ENCODE data around the gene EZR. TPM values are rescaled to one million over a fixed set of nuclear protein-coding genes. Genes with fewer than 3 reads are reported as not detected.
A peak's percentile ranks its signal among the peaks of the same experiment; 100 is the strongest.

Gene EZR
- total and polyA plus RNA-seq, 9 of the 15 experiments (the other 6 are each of a cell fraction or from before 2014, with no cell fraction given), result 36.5 to 162 (median 104) TPM

DNA sequence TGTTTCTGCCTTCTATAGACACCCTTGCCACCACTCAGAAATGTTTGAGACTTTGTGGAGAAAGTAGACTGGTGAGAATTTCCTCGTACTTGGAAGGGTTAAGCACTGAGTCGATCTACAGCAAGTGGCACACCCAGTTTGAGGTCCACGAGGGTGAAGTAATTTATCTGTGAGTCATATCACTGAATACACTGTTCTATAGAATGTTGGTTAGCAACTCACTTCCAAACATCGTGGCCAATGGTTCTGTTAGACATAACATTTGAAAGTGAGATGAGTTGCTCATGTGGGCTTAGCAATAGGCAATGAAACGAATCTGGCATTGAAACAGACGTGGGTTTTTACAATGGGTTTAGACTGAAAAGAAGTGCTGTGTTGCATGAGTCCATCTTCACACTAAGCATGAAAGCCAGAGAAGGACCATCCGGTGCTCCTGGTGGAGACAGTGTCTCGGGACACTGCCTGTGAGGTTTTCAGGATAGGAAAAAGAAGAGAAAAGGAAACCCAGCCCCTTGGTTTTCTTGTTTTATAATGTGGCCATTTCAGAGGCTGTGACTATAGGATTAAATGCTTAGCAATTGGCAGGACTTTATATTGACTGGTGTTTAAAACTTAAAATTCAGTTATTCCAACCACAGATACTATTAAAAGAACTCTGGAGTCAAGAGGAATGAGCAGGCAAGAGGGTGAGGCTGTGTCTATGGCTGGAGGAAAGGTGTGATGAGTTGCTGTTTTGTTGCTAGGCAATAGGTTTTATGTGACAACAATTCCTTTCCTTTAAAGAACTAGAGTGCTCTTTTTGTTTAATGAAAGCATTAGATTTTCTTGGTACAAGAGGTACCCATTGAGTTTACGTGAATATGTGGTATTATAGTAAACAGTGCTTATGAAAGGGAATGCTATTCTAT, 31.0 kb upstream of the EZR start (continued):
- TF ChIP-seq ZBTB2 (IDR thresholded peaks at IDR 0.05) (peak; percentile 62; the same call in 1 of the 2 replicates), HCFC1 (IDR thresholded peaks at IDR 0.05; ENCODE audit: low read depth, low read length) (no peak), E4F1 (CRISPR knock-in tag; IDR thresholded peaks at IDR 0.05; ENCODE audit: borderline replicate concordance) (no peak), ZNF589 (CRISPR knock-in tag; IDR thresholded peaks at IDR 0.05; ENCODE audit: low read depth) (peak; percentile 20; the same call in 1 of the 2 replicates), ZNF696 (CRISPR knock-in tag; conservative IDR thresholded peaks at IDR 0.05) (no peak), CBFA2T2 (conservative IDR thresholded peaks at IDR 0.05) (no peak), ZNF197 (CRISPR knock-in tag; IDR thresholded peaks at IDR 0.05; ENCODE audit: low read depth) (no peak), KLF6 (CRISPR knock-in tag; IDR thresholded peaks at IDR 0.05; ENCODE audit: borderline replicate concordance) (peak; percentile 39; the same call in 1 of the 2 replicates), MTA3 (IDR thresholded peaks at IDR 0.05; ENCODE audit: borderline replicate concordance) (peak; percentile 76; the same call in 1 of the 2 replicates), ELF1 (tag; IDR thresholded peaks at IDR 0.05) (no peak), SMARCC2 (IDR thresholded peaks at IDR 0.05; ENCODE audit: low read depth) (peak; percentile 81; the same call in 1 of the 2 replicates), PHB (CRISPR knock-in tag; IDR thresholded peaks at IDR 0.05) (no peak)
- TF ChIP-seq, protein P1, sequence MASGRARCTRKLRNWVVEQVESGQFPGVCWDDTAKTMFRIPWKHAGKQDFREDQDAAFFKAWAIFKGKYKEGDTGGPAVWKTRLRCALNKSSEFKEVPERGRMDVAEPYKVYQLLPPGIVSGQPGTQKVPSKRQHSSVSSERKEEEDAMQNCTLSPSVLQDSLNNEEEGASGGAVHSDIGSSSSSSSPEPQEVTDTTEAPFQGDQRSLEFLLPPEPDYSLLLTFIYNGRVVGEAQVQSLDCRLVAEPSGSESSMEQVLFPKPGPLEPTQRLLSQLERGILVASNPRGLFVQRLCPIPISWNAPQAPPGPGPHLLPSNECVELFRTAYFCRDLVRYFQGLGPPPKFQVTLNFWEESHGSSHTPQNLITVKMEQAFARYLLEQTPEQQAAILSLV (tag; IDR thresholded peaks at IDR 0.05), result no peak
- TF ChIP-seq, protein P2, sequence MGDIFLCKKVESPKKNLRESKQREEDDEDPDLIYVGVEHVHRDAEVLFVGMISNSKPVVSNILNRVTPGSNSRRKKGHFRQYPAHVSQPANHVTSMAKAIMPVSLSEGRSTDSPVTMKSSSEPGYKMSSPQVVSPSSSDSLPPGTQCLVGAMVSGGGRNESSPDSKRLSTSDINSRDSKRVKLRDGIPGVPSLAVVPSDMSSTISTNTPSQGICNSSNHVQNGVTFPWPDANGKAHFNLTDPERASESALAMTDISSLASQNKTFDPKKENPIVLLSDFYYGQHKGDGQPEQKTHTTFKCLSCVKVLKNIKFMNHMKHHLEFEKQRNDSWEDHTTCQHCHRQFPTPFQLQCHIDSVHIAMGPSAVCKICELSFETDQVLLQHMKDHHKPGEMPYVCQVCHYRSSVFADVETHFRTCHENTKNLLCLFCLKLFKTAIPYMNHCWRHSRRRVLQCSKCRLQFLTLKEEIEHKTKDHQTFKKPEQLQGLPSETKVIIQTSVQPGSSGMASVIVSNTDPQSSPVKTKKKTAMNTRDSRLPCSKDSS (IDR thresholded peaks at IDR 0.05; ENCODE audit: low read depth, partially characterized antibody), result no peak
- TF ChIP-seq, protein P3, sequence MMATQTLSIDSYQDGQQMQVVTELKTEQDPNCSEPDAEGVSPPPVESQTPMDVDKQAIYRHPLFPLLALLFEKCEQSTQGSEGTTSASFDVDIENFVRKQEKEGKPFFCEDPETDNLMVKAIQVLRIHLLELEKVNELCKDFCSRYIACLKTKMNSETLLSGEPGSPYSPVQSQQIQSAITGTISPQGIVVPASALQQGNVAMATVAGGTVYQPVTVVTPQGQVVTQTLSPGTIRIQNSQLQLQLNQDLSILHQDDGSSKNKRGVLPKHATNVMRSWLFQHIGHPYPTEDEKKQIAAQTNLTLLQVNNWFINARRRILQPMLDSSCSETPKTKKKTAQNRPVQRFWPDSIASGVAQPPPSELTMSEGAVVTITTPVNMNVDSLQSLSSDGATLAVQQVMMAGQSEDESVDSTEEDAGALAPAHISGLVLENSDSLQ (IDR thresholded peaks at IDR 0.05), result no peak
- TF ChIP-seq, protein P4, sequence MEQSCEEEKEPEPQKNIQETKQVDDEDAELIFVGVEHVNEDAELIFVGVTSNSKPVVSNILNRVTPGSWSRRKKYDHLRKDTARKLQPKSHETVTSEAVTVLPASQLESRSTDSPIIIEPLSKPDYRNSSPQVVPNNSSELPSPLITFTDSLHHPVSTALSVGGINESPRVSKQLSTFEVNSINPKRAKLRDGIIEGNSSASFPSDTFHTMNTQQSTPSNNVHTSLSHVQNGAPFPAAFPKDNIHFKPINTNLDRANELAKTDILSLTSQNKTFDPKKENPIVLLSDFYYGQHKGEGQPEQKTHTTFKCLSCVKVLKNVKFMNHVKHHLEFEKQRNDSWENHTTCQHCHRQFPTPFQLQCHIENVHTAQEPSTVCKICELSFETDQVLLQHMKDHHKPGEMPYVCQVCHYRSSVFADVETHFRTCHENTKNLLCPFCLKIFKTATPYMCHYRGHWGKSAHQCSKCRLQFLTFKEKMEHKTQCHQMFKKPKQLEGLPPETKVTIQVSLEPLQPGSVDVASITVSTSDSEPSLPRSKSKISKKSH (CRISPR knock-in tag; IDR thresholded peaks at IDR 0.05), result no peak
